H1 (cell line): ENCODE measurements around the gene DPYD. TPM values are rescaled to one million over a fixed set of nuclear protein-coding genes. Genes with fewer than 3 reads are reported as not detected.

Experiments
- BACH1 ChIP-seq: IDR thresholded peaks from 2 replicates; pipeline ENCODE4 v1.6.1; 2012; ENCODE audit warnings: low read length, improper control_type of control experiment
- GABPA ChIP-seq: IDR thresholded peaks from 2 replicates; pipeline ENCODE4 v1.6.1; 2011; ENCODE audit warnings: mild to moderate bottlenecking, low read length, moderate library complexity, borderline replicate concordance; ENCODE audit not compliant: insufficient read depth
- POLR2AphosphoS5 ChIP-seq: IDR thresholded peaks from 2 replicates; pipeline ENCODE4 v1.6.1; 2011; ENCODE audit warnings: low read depth, low read length
- TAF7 ChIP-seq: optimal IDR thresholded peaks from 2 replicates; pipeline ENCODE3; 2011; ENCODE audit warnings: low read depth, mild to moderate bottlenecking, inconsistent platforms, low read length, moderate library complexity, borderline replicate concordance
- polyA plus RNA-seq, 7 experiments: library from polyadenylated mRNA; depleted of rRNA in 3 of 7; stranded (reverse) in 5 of 7; unstranded in 2 of 7; fragments of >200 nt in 5 of 7; fragments of 200-250 nt in 2 of 7; gene quantifications; 1 replicate in 5 of 7; 2 replicates in 1 of 7; 4 replicates in 1 of 7; pipeline versions ENCODE4 v1.2.1 to v1.2.3, GENCODE V29; 2011 to 2013; ENCODE audit warnings: missing spikeins in 2 of 7, mixed read lengths in 2 of 7
- total RNA-seq: library from RNA; stranded (reverse); fragmentation: NEBNext Ultra II Directional; extraction: Animal tissue kit (Norgen Biotek cat#: 25700); gene quantifications from 2 replicates; pipeline ENCODE4 v1.2.1, GENCODE V29; 2021
- TF ChIP-seq, protein P1 (sequence below), 3 experiments: IDR thresholded peaks; 1 replicate in 2 of 3; 2 replicates in 1 of 3; pipeline versions ENCODE4 v1.5.1 to v1.6.1; 2011; ENCODE audit warnings: low read length in 3 of 3, mild to moderate bottlenecking in 3 of 3, inconsistent platforms in 2 of 3, low read depth in 1 of 3, moderate library complexity in 1 of 3; ENCODE audit not compliant: insufficient read depth in 1 of 3; ENCODE audit errors: control extremely low read depth in 1 of 3
- TF ChIP-seq, protein P2 (sequence below): IDR thresholded peaks from 2 replicates; pipeline ENCODE4 v1.6.1; 2012; ENCODE audit warnings: inconsistent platforms
- TF ChIP-seq, protein P3 (sequence below): IDR thresholded peaks from 2 replicates; pipeline ENCODE4 v1.6.1; 2011; ENCODE audit warnings: low read depth, mild to moderate bottlenecking, low read length; ENCODE audit not compliant: insufficient read depth

Gene DPYD
- total and polyA plus RNA-seq, 2 of the 8 experiments (the other 6 are each of a cell fraction or from before 2014, with no cell fraction given) = 0.29 to 0.73 TPM

DNA sequence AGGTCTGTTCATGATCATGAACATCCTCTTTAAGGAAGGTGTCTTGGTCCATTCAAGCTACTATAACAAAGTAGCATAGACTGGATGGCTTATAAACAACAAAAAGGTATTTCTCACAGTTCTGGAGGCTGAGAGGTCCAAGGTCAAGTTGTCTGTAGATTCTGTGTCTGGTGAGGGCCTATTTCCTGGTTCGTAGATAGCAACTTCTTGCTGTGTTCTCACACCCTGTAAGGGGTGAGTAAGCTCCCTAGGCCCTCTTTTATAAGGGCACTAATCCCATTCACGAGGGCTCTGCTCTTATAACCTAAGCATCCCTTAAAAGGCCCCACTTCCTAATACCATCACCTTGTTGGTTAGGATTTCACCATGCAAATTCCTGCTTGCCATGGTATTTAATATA, 851.5 kb downstream of the DPYD start (continued):
- TF ChIP-seq, protein P1, sequence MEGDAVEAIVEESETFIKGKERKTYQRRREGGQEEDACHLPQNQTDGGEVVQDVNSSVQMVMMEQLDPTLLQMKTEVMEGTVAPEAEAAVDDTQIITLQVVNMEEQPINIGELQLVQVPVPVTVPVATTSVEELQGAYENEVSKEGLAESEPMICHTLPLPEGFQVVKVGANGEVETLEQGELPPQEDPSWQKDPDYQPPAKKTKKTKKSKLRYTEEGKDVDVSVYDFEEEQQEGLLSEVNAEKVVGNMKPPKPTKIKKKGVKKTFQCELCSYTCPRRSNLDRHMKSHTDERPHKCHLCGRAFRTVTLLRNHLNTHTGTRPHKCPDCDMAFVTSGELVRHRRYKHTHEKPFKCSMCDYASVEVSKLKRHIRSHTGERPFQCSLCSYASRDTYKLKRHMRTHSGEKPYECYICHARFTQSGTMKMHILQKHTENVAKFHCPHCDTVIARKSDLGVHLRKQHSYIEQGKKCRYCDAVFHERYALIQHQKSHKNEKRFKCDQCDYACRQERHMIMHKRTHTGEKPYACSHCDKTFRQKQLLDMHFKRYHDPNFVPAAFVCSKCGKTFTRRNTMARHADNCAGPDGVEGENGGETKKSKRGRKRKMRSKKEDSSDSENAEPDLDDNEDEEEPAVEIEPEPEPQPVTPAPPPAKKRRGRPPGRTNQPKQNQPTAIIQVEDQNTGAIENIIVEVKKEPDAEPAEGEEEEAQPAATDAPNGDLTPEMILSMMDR (IDR thresholded peaks at IDR 0.05; ENCODE audit: control extremely low read depth in 1 of 3, insufficient read depth in 1 of 3, low read depth in 1 of 3, low read length in 3 of 3) = no peak
- TF ChIP-seq GABPA (no peak), POLR2AphosphoS5 (no peak), TAF7 (no peak), BACH1 (no peak)
- TF ChIP-seq, protein P2, sequence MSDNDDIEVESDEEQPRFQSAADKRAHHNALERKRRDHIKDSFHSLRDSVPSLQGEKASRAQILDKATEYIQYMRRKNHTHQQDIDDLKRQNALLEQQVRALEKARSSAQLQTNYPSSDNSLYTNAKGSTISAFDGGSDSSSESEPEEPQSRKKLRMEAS = no peak
- TF ChIP-seq, protein P3, sequence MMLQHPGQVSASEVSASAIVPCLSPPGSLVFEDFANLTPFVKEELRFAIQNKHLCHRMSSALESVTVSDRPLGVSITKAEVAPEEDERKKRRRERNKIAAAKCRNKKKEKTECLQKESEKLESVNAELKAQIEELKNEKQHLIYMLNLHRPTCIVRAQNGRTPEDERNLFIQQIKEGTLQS = no peak
